Measurements from ENCODE around the gene MS4A4E.

MS4A4E gene

GRCh38 chr11:60195923-60196368, 47.0 kb downstream of the MS4A4E start:
- TF ChIP-seq TAF1 (IDR thresholded peaks at IDR 0.05; ENCODE audit: borderline replicate concordance, insufficient read depth, low read length) (no peak), FOXP2 (optimal IDR thresholded peaks at IDR 0.05; ENCODE audit: borderline replicate concordance, extremely low read depth, extremely low read length, insufficient read depth) (no peak)

DNA sequence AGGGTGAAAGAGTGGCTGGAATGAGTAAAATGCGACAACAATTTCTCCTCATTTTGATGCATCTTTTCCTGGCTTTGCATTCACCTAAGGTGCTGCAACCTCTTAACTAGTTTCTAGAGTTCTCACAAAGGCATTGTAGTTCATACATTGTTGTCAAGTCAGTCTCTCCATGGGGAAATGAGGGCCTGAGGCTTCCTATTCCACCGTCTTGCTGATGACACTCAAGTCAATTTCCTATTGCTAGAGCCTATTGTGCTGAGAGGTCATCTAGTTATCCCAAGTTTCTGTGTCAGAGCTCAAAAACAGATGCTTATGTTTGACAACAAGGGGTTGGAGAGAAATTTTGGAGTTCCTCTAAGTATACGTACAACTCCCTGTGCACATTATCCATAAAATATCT, 48.4 kb downstream of the MS4A4E start:
- TF ChIP-seq SIN3A (IDR thresholded peaks at IDR 0.05; ENCODE audit: borderline replicate concordance, insufficient read depth, low read length) (no peak), FOXP2 (optimal IDR thresholded peaks at IDR 0.05; ENCODE audit: borderline replicate concordance, extremely low read depth, extremely low read length, insufficient read depth) (no peak), TAF1 (IDR thresholded peaks at IDR 0.05; ENCODE audit: borderline replicate concordance, insufficient read depth, low read length) (no peak), POLR2AphosphoS5 (IDR thresholded peaks at IDR 0.05; ENCODE audit: low read depth, low read length) (no peak)
- TF ChIP-seq, protein P1, sequence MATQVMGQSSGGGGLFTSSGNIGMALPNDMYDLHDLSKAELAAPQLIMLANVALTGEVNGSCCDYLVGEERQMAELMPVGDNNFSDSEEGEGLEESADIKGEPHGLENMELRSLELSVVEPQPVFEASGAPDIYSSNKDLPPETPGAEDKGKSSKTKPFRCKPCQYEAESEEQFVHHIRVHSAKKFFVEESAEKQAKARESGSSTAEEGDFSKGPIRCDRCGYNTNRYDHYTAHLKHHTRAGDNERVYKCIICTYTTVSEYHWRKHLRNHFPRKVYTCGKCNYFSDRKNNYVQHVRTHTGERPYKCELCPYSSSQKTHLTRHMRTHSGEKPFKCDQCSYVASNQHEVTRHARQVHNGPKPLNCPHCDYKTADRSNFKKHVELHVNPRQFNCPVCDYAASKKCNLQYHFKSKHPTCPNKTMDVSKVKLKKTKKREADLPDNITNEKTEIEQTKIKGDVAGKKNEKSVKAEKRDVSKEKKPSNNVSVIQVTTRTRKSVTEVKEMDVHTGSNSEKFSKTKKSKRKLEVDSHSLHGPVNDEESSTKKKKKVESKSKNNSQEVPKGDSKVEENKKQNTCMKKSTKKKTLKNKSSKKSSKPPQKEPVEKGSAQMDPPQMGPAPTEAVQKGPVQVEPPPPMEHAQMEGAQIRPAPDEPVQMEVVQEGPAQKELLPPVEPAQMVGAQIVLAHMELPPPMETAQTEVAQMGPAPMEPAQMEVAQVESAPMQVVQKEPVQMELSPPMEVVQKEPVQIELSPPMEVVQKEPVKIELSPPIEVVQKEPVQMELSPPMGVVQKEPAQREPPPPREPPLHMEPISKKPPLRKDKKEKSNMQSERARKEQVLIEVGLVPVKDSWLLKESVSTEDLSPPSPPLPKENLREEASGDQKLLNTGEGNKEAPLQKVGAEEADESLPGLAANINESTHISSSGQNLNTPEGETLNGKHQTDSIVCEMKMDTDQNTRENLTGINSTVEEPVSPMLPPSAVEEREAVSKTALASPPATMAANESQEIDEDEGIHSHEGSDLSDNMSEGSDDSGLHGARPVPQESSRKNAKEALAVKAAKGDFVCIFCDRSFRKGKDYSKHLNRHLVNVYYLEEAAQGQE (IDR thresholded peaks at IDR 0.05; ENCODE audit: insufficient read depth in 1 of 2, low read depth in 2 of 2, low read length in 2 of 2), result no peak

- no peak for TF ChIP-seq SIN3A (IDR thresholded peaks at IDR 0.05; ENCODE audit: borderline replicate concordance, insufficient read depth, low read length)
- TF ChIP-seq POLR2AphosphoS5 (IDR thresholded peaks at IDR 0.05; ENCODE audit: low read depth, low read length), result no peak
- no peak for TF ChIP-seq FOXP2 (optimal IDR thresholded peaks at IDR 0.05; ENCODE audit: borderline replicate concordance, extremely low read depth, extremely low read length, insufficient read depth)
- TF ChIP-seq, protein P1 (IDR thresholded peaks at IDR 0.05; ENCODE audit: insufficient read depth in 1 of 2, low read depth in 2 of 2, low read length in 2 of 2), result no peak
Observed at GRCh38 chr11:60193687-60194433, 49.1 kb downstream of the MS4A4E start.

DNA sequence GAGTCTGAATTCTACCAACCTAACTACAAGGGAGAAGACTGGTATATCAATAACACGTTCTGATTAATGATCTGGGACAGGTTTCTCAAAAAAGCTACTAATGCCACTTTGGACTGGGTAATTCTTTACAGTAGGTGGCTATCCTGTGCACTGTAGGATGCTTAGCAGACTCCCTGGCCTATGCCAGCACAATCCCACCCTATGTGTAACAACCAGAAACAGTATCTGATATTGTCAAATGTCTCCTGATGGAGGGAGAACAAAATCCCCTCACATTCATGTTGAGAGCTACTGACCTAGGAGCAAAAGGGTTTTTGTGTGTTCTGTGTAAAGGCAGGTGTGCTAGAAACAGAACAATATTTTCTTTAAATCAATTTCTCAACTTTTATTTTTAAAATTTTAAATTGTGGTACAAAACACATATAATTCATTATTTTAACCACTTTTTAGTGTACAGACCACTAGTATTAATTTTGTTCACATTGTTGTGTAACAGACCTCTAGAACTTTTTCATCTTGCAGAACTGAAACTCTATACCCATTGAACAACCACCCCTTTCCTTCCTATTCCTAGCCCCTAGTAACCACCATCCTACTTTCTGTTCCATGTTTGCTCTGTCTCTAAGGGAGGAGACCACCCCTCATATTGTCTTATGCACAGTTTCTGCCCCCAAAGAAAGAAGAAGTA, 58.0 kb downstream of the MS4A4E start:
- TF ChIP-seq TAF1 (IDR thresholded peaks at IDR 0.05; ENCODE audit: borderline replicate concordance, insufficient read depth, low read length), result no peak
- TF ChIP-seq FOXP2 (optimal IDR thresholded peaks at IDR 0.05; ENCODE audit: borderline replicate concordance, extremely low read depth, extremely low read length, insufficient read depth), result no peak
- TF ChIP-seq, protein P1 (IDR thresholded peaks at IDR 0.05; ENCODE audit: insufficient read depth in 1 of 2, low read depth in 2 of 2, low read length in 2 of 2), result no peak
- no peak for TF ChIP-seq POLR2AphosphoS5 (IDR thresholded peaks at IDR 0.05; ENCODE audit: low read depth, low read length)
- TF ChIP-seq SIN3A (IDR thresholded peaks at IDR 0.05; ENCODE audit: borderline replicate concordance, insufficient read depth, low read length), result no peak

- TF ChIP-seq SIN3A (IDR thresholded peaks at IDR 0.05; ENCODE audit: borderline replicate concordance, insufficient read depth, low read length) (no peak), TAF1 (IDR thresholded peaks at IDR 0.05; ENCODE audit: borderline replicate concordance, insufficient read depth, low read length) (no peak), POLR2AphosphoS5 (IDR thresholded peaks at IDR 0.05; ENCODE audit: low read depth, low read length) (no peak), FOXP2 (optimal IDR thresholded peaks at IDR 0.05; ENCODE audit: borderline replicate concordance, extremely low read depth, extremely low read length, insufficient read depth) (no peak)
- TF ChIP-seq, protein P1 (IDR thresholded peaks at IDR 0.05; ENCODE audit: insufficient read depth in 1 of 2, low read depth in 2 of 2, low read length in 2 of 2), result no peak
Observed at GRCh38 chr11:60183591-60184205, 59.2 kb downstream of the MS4A4E start.
